ENCODE data around the gene RHEB.
"Not testable (repeated sequence)": the region's sequence is repeated elsewhere in the genome, so short reads cannot be mapped to it uniquely, and the experiment has no call there.

The RHEB gene

DNA sequence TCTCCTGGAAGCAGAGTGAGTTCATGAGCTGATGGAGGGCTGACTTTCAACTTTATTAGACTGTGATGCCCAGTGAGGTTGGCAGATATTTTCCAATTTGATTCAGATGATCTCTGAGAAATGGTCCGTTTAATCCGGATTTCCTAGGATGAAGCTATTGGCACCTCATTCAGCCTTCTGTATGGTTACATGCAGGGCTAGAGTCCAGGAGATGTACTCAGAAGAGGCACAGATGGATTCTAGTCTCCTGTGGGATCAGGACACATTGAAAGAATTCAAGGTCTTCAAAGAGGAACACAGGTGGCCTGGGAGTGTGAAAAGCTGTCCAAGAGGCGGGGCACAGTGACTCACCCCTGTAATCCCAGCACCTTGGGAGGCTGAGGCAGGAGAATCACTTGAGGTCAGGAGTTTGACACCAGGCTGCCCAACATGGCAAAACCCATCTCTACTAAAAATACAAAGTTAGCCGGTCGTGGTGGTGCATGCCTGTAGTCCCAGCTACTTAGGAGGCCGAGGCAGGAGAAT, 23.0 kb upstream of the RHEB start:
- no peak overlapping the region for H3K27ac ChIP-seq
- TF ChIP-seq CTCF (IDR thresholded peaks at IDR 0.05) (no peak), ZFX (IDR thresholded peaks at IDR 0.05; ENCODE audit: borderline replicate concordance) (no peak)

- no peak overlapping the region for H3K27ac ChIP-seq
- no peak for TF ChIP-seq CTCF (IDR thresholded peaks at IDR 0.05)
- no peak for TF ChIP-seq ZFX (IDR thresholded peaks at IDR 0.05; ENCODE audit: borderline replicate concordance)
Measured at GRCh38 chr7:151541709-151542499, 22.2 kb upstream of the RHEB start.

- no peak overlapping the region for H3K27ac ChIP-seq
- TF ChIP-seq ZFX (IDR thresholded peaks at IDR 0.05; ENCODE audit: borderline replicate concordance): no peak
- TF ChIP-seq CTCF (IDR thresholded peaks at IDR 0.05): no peak
Measured at GRCh38 chr7:151540146-151540545, 20.5 kb upstream of the RHEB start.

DNA sequence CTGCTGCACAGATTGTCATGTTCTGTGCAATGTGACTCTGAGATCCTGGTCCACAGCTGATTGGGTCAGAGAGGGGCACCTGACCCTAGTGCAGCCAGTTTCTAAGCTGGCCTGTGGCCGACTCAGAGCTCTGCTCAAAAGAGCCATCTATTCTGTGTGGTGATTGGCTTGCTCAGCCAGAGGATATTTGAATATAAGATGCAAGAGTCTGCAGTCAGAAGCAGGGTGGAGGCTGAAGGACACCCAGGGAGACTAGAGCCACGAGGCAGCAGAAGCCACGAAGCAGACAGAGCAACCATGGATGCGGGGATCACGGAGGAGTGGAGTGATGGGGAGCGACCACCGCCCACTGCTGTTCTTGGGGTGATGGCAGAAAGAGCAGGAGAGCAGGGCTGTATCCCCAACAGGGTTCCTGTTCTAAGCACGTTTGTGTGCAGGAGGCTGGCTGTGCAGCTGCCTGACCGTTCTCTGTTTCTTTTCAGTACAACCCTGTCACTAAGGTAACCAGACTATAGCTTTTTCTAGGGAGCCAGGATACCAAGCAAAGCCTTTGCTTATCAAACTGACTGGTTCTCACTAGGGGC, 19.5 kb upstream of the RHEB start:
- no peak overlapping the region for H3K27ac ChIP-seq
- TF ChIP-seq ZFX (IDR thresholded peaks at IDR 0.05; ENCODE audit: borderline replicate concordance) (no peak), CTCF (IDR thresholded peaks at IDR 0.05) (no peak)

GRCh38 chr7:151537818-151538561, 18.3 kb upstream of the RHEB start:
- H3K27ac ChIP-seq: no peak overlapping the region
- TF ChIP-seq ZFX (IDR thresholded peaks at IDR 0.05; ENCODE audit: borderline replicate concordance) (no peak), CTCF (IDR thresholded peaks at IDR 0.05) (no peak)

DNA sequence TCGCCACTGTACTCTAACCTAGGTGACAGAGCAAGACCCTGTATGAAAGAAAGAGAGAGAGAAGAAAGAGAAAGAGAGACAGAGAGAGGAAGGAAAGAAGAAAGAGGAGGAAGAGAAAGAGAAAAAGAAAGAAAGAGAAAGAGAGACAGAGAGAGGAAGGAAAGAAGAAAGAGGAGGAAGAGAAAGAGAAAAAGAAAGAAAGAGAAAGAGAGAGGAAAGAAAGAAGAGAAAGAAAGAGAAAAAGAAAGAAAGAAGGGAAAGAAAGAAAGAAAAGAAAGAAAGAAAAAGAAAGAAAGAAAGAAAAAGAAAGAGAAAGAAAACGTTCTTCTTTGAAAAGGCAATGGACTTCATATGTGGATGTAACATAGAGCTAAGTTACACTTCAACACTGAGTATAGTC, 16.5 kb upstream of the RHEB start:
- not testable (repeated sequence) for H3K27ac ChIP-seq

DNA sequence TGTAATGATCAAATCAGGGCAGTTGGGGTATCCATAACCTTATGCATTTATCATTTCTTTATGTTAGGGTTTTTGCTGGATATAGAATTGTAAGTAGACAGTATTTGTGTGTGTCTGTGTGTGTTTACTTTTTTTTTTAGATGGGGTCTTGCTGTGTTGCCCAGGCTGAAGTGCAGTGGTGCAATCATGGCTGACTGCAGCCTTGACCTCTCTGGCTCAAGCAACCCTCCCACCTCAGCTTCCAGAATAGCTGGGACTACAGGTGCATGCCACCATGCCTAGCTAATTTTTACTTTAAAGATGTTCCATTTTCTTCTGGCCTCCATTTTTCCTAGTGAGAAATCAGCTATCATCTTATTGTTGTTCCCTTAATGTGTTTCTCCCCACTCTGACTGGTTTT, 10.1 kb upstream of the RHEB start:
- no peak overlapping the region for H3K27ac ChIP-seq
- no peak for TF ChIP-seq CTCF (IDR thresholded peaks at IDR 0.05)
